ENCODE results near the gene DMAC2.
"Not testable (repeated sequence)": the region's sequence is repeated elsewhere in the genome, so short reads cannot be mapped to it uniquely, and the experiment has no call there.

DNA sequence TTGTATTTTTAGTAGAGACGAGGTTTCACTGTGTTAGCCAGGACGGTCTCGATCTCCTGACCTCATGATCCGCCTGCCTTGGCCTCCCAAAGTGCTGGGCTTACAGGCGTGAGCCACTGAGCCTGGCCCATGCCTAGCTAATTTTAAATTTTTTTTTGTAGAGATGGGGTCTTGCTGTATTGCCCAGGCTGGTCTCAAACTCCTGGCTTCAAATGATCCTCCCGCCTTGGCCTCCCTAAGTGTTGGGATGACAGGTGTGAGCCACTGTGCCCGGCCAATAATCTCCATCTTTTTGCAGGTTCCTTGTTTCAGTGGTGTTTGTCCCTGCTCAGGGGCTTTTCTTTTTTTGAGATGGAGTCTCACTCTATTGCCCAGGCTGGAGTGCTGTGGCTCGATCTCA, 58.2 kb downstream of the DMAC2 start:
- not testable (repeated sequence) for TF ChIP-seq POLR2AphosphoS5 (IDR thresholded peaks at IDR 0.05; ENCODE audit: low read depth, low read length); EZH2 (conservative IDR thresholded peaks at IDR 0.05; ENCODE audit: low read depth, low read length); CTCF (CRISPR knock-in tag; IDR thresholded peaks at IDR 0.05); EEA1 (CRISPR knock-in tag; IDR thresholded peaks at IDR 0.05; ENCODE audit: borderline replicate concordance); RFX5 (IDR thresholded peaks at IDR 0.05; ENCODE audit: low read depth, low read length); ZNF776 (CRISPR knock-in tag; IDR thresholded peaks at IDR 0.05)
- TF ChIP-seq, protein P1, sequence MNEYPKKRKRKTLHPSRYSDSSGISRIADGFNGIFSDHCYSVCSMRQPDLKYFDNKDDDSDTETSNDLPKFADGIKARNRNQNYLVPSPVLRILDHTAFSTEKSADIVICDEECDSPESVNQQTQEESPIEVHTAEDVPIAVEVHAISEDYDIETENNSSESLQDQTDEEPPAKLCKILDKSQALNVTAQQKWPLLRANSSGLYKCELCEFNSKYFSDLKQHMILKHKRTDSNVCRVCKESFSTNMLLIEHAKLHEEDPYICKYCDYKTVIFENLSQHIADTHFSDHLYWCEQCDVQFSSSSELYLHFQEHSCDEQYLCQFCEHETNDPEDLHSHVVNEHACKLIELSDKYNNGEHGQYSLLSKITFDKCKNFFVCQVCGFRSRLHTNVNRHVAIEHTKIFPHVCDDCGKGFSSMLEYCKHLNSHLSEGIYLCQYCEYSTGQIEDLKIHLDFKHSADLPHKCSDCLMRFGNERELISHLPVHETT (CRISPR knock-in tag; conservative IDR thresholded peaks at IDR 0.05), result not testable (repeated sequence)
- TF ChIP-seq, protein P2, sequence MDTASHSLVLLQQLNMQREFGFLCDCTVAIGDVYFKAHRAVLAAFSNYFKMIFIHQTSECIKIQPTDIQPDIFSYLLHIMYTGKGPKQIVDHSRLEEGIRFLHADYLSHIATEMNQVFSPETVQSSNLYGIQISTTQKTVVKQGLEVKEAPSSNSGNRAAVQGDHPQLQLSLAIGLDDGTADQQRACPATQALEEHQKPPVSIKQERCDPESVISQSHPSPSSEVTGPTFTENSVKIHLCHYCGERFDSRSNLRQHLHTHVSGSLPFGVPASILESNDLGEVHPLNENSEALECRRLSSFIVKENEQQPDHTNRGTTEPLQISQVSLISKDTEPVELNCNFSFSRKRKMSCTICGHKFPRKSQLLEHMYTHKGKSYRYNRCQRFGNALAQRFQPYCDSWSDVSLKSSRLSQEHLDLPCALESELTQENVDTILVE (CRISPR knock-in tag; IDR thresholded peaks at IDR 0.05), result not testable (repeated sequence)

All from HepG2 (cell line).